ENCODE data around the gene OSCP1. TPM values are rescaled to one million over a fixed set of nuclear protein-coding genes. Genes with fewer than 3 reads are reported as not detected.

The OSCP1 gene
- total RNA-seq, 6 experiments from 2014 or later = 6.0 to 11.0 (median 7.2) TPM

DNA sequence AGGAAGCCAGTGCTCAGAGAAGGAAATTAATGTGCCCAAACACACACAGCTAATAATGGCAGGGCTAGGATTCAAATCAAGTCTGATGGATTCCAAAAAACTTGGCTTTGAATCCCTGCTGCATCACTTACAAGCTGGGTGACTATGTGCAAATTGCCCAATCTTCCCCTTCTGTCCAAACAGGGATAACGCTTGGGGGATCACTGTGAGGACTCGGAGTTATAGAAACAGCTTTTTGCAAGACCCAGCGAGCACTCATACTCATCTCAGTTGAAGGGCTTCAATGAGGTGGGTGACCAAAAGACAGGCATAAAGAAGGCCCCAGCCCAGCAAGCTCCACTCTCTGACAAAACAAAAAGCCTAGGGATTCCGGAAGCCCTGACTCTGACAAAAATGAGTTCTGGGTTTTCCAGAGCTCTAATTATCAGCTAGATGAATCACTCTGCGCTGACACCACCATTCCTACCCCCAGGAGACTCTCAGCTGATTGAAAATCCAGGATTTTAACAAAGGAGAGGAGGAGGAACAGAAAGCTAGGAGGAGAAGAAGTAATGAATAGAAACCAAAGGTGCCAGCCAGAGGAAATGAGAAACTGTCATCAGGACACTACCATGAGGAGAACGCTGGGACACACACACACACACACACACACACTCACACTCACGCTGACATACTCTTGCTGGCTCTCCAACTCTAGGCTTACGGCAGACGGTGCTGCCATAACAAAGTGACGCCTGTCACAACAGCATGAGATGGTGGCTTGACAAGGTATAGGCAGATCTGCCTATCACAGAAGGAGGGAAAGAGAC is 62.9 kb downstream of the OSCP1 start:
- DNase-seq = peak; percentile 75
- Mint-ChIP-seq H3K27me3 (ENCODE audit: insufficient read depth) (peaks cover 7% of the 10 kb centered on the region), H3K27ac (peak overlapping the region; percentile 100)

DNA sequence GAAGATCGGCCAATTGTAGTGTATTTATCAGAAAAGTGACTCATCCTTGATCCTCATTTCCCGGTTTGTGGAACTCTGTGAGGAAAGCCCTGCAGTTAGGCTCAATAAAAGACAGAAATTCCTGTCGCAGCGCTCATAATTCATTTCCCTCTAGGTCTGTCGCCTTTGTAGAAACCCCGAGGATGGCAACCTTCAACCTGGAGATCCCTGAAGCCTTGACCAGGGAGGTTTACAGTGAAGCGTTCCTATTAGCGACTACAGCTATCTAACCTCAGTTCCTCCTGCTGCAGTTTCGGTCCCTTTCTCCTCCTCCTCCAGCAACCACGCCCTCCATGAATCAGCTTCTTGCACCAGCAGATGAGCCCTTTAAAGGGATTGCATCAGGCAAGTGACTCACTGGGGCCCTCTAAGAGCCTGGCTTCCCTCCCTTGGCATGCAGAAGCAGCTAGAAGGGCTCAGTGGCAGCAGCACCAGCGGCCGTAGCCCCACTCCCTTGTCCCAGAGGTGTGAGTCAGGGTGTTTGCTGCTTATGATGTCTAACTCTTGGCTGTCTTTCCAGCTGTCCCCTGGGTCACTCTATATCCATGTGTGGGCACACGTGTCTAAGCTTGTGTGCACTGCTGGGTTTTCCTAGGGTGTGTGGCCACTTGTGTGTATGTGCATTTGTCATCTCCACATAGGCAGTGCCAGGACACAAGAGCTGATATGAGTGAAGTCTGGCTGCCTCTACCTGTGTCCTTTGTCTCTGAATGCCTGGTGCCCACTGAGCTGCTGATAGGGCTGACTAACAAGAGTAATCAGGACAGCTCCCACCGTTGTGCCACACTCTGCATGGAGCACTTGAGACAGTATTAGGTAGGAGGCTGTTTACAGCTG is 63.7 kb downstream of the OSCP1 start:
- H3K4me3 Mint-ChIP-seq = peak overlapping the region; percentile 93
- peaks cover 57% of the 10 kb centered on the region for H3K4me1 Mint-ChIP-seq (ENCODE audit: low read depth)
- peaks cover 19% of the 10 kb centered on the region for H3K36me3 Mint-ChIP-seq (ENCODE audit: low read depth)
- H3K27me3 Mint-ChIP-seq (ENCODE audit: insufficient read depth) = peaks cover 7% of the 10 kb centered on the region
- no peaks in the 10 kb centered on the region for H3K9me3 Mint-ChIP-seq
- no peak for TF ChIP-seq CTCF (IDR thresholded peaks at IDR 0.05)
- peak; percentile 100 for DNase-seq
- peak overlapping the region; percentile 100 for H3K27ac Mint-ChIP-seq

More for the DNA sequence above, 62.9 kb downstream of the OSCP1 start:
- TF ChIP-seq CTCF (IDR thresholded peaks at IDR 0.05) = no peak
- H3K36me3 Mint-ChIP-seq (ENCODE audit: low read depth) = peaks cover 22% of the 10 kb centered on the region
- H3K4me1 Mint-ChIP-seq (ENCODE audit: low read depth) = peaks cover 51% of the 10 kb centered on the region
- H3K9me3 Mint-ChIP-seq = no peaks in the 10 kb centered on the region
- H3K4me3 Mint-ChIP-seq = peak overlapping the region; percentile 93

DNA sequence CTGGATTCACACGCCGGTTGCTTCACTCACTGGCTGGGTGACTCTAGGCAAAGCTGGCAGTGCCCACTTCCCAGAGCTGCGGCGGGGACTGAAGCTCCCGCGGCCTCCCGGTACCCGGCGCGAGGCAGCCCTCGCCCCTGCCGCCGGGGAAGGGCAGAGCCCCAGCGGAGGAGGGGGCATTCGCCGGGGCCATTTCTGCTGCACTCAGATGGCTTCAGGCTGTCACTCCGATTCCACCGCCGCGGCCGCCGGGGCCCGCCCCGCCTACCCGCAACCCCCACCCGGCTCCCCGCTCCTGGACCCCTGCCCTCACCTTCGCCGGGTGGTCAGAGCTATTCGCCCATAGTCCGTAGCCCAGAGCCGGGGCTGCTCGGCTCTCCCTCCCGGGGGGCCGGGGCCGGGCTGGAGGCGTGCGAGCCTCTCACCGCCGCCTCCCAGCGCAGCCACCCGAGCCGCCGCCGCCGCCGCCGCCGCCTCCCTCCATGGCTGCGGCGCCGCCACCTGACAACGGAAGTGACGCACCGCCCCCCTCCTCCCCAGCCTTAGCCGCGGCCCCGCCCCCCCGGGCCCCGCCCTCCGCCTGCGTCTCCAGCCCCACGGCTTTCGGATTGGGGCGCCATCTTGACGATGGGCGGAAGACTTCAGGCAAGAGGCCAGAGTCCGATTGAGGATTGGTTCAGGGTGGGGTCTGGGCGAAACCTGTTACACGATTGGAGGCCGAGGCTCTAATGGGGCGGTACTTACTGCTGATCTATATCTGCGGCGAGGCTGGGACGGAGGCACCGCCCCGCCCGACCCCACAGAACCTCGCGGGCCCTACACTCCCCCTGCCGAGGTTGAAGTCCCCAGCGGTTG is 64.6 kb downstream of the OSCP1 start, which contains the start of gene STK40:
Gene STK40 (minus strand): TSS at position 515 of the 855 bp plus-strand sequence. CDS start 24,592 bp downstream, outside the sequence.
- Mint-ChIP-seq H3K36me3 (ENCODE audit: low read depth) (peaks cover 14% of the 10 kb centered on the region; the same call in 1 of the 2 replicates), H3K4me1 (ENCODE audit: low read depth) (peaks cover 64% of the 10 kb centered on the region), H3K4me3 (peak within 1 kb of the TSS; percentile 93), H3K9me3 (no peaks in the 10 kb centered on the region), H3K27ac (peak within 1 kb of the TSS; percentile 100), H3K27me3 (ENCODE audit: insufficient read depth) (peaks cover 7% of the 10 kb centered on the region)
- TF ChIP-seq CTCF (IDR thresholded peaks at IDR 0.05) = no peak
- peak; percentile 99 for DNase-seq

DNA sequence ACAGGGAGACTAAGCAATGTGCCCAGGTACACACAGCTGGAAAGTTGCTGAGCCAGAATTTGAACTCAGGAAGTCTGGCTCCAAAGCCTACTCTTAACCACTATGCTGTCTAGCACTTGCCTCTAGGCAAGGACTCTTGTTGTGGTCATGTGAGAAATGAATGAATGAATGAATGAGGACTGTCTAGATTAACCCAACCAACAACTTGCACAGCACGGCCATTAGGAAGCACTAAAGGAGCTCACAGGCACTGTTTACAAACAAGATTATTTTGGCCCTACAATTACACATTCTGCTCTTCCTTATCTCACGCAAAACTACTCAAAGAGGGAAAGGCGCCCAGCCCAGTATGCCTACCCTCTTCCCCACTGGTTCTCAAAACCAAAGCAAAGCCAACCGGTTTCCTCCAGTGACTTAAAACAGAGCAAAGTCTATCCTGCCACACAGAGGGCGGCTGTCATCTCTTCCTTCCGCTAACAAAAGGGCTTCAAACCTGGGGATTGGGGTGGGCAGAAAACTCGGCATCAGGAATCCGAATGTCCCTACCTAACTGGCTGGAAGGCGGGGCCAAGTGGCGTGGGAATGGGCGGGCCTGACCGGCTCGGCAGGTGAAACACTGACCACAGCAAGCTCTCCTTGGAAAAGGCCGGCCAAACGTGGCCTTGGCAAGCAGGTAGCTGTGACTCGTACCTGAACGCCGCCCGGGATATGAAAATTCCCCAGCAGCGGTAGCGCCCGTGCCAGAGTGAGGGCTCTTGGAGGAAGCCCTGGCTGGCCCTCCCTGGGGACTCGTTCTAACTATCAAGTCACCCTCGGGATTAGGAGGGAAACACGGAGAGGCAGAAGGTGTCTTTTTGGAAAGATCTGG is 65.5 kb downstream of the OSCP1 start:
- peak overlapping the region; percentile 93 for H3K4me3 Mint-ChIP-seq
- TF ChIP-seq CTCF (IDR thresholded peaks at IDR 0.05) = no peak
- H3K36me3 Mint-ChIP-seq (ENCODE audit: low read depth) = peaks cover 14% of the 10 kb centered on the region; the same call in 1 of the 2 replicates
- DNase-seq = peak; percentile 45
- peaks cover 7% of the 10 kb centered on the region for H3K27me3 Mint-ChIP-seq (ENCODE audit: insufficient read depth)
- peak overlapping the region; percentile 84 for H3K27ac Mint-ChIP-seq
- no peaks in the 10 kb centered on the region for H3K9me3 Mint-ChIP-seq
- H3K4me1 Mint-ChIP-seq (ENCODE audit: low read depth) = peaks cover 68% of the 10 kb centered on the region

Data from HFFc6 (cell line).